GM10266 (cell line): ENCODE measurements around the gene UBL3.

Experiments used
- DNase-seq: peaks from one replicate; pipeline ENCODE4 v3.0.0; 2012; ENCODE audit errors: extremely low spot score
- TF ChIP-seq, protein P1 (sequence below): IDR thresholded peaks from 2 replicates; pipeline ENCODE4 v1.5.1; 2012; ENCODE audit warnings: mild to moderate bottlenecking, low read depth; ENCODE audit not compliant: control insufficient read depth, insufficient read depth; ENCODE audit errors: missing control alignments

Gene UBL3

DNA sequence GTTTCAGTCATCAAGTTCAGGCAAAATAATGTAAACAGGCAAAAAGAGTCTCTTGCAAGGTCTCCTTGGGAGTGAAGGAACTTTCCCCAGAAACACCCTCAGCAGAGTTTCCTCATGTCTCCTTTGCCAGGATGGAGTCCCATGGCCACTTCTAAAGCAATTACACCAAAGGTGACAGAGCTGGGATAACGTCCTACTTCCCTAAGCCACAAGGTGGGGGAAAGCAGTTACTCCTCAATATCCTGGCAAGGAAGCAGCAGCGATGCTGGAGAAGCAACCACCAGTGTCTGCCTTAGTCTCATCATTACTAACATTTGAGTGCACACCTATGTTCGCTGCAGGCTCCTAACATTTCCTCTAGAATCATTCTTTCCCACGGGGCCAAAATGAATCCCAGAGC is 88.6 kb downstream of the UBL3 start:
- no peak for DNase-seq
- TF ChIP-seq, protein P1, sequence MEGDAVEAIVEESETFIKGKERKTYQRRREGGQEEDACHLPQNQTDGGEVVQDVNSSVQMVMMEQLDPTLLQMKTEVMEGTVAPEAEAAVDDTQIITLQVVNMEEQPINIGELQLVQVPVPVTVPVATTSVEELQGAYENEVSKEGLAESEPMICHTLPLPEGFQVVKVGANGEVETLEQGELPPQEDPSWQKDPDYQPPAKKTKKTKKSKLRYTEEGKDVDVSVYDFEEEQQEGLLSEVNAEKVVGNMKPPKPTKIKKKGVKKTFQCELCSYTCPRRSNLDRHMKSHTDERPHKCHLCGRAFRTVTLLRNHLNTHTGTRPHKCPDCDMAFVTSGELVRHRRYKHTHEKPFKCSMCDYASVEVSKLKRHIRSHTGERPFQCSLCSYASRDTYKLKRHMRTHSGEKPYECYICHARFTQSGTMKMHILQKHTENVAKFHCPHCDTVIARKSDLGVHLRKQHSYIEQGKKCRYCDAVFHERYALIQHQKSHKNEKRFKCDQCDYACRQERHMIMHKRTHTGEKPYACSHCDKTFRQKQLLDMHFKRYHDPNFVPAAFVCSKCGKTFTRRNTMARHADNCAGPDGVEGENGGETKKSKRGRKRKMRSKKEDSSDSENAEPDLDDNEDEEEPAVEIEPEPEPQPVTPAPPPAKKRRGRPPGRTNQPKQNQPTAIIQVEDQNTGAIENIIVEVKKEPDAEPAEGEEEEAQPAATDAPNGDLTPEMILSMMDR: no peak

DNA sequence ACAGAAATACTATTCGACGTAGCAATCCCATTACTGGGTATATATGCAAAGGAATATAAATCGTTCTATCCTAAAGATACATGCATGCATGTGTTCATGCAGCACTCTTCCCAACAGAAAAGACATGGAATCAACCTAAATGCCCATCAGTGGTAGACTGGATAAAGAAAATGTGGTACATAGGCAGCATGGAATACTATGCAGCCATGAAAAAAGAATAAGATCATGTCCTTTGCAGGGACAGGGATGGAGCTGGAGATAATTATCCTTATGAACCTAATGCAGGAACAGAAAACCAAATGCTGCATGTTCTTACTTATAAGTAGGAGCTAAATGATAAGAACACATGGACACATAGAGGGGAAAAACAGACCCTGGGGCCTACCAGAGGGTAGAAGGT is 89.3 kb downstream of the UBL3 start:
- TF ChIP-seq, protein P1: no peak
- DNase-seq: no peak

DNA sequence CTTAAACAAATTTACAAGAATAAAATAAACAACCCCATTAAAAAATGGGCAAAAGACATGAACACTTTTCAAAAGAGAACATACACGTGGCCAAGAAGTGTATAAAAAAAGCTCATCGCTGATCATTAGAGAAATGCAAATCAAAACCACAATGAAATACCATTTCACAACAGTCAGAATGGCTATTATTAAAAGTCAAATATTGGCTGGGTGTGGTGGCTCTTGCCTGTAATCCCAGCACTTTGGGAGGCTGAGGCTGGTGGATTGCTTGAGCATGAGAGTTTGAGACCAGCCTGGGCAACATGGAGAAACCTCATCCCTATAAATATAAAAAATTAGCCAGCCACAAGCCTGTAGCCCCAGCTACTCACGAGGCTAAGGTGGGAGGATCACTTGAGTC is 89.9 kb downstream of the UBL3 start:
- TF ChIP-seq, protein P1: no peak
- no peak for DNase-seq

DNA sequence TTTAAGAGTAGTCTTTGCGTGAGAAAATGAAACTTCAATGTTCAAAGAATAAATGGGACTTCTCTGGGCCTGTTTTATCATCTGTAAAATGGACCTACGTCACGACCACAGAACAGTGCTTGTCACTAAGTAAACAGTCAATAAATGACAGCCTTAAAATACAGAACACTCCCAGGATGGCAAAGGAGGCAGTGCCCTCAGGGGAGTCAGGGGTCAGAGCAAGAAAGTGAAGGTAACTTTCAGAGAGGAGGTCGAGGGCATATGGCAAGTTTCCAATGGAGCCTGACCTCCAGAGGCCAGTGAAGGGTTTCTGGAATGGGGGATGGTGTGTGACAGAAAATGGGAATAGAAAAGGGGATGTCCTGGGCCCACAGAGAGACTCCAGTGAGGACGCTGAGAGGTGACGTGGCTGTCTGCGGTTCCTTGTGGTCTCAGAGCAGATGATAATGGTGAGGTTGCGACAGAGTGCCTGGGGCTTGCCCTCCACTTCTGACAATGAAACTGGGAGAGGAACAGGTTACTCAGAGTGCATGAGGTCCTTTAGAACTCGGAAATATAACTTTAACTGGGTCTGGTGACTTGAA is 91.8 kb downstream of the UBL3 start:
- TF ChIP-seq, protein P1: no peak
- peak; percentile 72 for DNase-seq

DNA sequence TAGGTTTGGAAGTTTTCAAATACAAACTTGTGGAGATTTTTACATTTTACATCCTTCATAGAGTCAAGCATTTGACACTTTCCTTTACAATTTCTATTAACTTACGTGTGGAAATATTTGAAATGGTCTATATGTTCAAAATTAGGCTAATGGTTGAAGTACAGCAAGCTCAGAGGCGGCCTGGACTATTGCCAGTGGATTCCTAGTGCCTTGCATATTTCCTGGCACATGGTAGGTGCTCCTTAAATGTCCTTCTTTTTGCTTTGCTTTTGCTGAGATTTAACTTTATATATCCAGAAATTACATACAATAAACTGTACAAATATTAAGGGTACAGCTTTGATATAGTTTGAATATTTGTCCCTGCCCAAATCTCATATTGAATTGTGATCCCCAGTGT is 93.9 kb downstream of the UBL3 start:
- DNase-seq: no peak
- TF ChIP-seq, protein P1: no peak

DNA sequence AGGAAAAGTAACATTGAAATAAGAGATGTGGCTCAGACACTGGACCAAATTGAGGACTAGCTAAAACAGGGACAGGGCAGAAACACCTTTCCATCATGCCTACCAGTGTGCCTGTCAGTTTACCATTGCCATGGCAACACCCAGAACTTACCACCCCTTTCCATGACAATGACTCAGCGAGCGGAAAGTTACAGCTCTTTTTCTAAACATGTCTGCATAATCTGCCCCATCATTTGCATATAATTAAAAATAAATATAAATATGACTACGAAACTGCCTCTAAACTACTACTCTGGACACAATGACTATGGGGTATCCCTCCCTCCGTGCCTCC is 96.0 kb downstream of the UBL3 start:
- TF ChIP-seq, protein P1: no peak
- DNase-seq: no peak

DNA sequence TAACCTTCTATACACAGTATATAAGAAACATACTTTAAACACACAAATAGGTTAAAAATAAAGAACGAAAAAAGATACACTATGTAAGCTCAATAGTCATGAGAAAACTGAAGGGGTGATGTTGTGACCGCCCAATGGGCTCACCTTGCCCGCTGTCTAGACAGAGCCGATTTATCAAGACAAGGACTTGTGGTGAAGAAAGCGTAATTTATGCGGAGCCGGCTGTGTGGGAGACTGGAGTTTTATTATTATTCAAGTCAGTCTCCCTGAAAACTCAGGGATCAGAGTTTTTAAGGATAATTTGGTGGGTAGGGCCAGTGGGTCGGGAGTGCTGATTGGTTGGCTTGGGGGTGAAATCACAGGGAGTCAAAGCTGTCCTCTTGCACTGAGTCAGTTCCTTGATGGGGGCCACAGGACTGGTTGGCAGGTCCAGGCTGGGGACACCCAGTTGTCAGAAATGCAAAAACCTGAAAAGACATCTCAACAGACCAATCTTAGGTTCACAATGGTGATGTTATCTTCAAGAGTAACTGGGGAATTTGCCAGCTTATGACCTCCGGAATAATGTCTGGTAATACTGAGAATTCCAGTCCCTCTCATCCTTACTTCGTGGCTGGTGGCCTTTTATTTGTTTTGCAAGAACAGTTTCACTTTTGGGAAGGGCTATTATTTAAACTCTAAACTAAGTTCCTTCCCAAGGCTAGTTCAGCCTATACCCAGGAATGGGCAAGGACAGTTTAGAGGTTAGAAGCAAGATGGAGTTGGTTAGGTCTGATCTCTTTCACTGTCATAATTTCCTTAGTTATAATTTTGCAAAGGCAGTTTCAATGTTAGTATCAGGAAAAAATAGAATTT is 96.6 kb downstream of the UBL3 start:
- no peak for DNase-seq
- TF ChIP-seq, protein P1: no peak
